Activated B cell treated with CpG ODN at 0.5 μM for 24 hours (primary cell): ENCODE measurements around the gene SYPL2. TPM values are rescaled to one million over a fixed set of nuclear protein-coding genes. Genes with fewer than 3 reads are reported as not detected.

Experiments
- ATAC-seq: fragments of 200-7000 bp; cut with Tn5 transposase; one replicate; pipeline ENCODE4 v1.10.0; 2021; ENCODE audit warnings: low read depth, mild to moderate bottlenecking, moderate library complexity
- CTCF ChIA-PET: fragments of 350-600 bp; sonication (Branson Sonifier 250); formaldehyde crosslinking; loops from one replicate; lab custom pipeline; 2021; ENCODE audit warnings: antibody characterized with exemption; lab: Charles Lee
- POLR2A ChIA-PET: fragments of 350-600 bp; sonication (Branson Sonifier 250); formaldehyde crosslinking; loops from one replicate; lab custom pipeline; 2021; ENCODE audit warnings: antibody characterized with exemption; lab: Charles Lee
- DNase-seq: peaks from one replicate; pipeline ENCODE4 v3.0.0; 2022
- H3K27ac Mint-ChIP-seq: one replicate; pipeline ENCODE4 v1.8.0; 2020; ENCODE audit warnings: mixed read lengths
- H3K27me3 Mint-ChIP-seq: one replicate; pipeline ENCODE4 v1.8.0; 2021; ENCODE audit warnings: mixed read lengths
- H3K36me3 Mint-ChIP-seq: one replicate; pipeline ENCODE4 v1.8.0; 2021; ENCODE audit warnings: low read depth, mixed read lengths
- H3K4me1 Mint-ChIP-seq: one replicate; pipeline ENCODE4 v1.8.0; 2021; ENCODE audit warnings: mixed read lengths
- H3K4me3 Mint-ChIP-seq: one replicate; pipeline ENCODE4 v1.8.0; 2020; ENCODE audit warnings: mild to moderate bottlenecking, mixed read lengths
- H3K9me3 Mint-ChIP-seq: one replicate; pipeline ENCODE4 v1.8.0; 2020; ENCODE audit warnings: mixed read lengths
- CTCF ChIP-seq: fragments of 200-600 bp; IDR thresholded peaks from one replicate; pipeline ENCODE4 v1.8.0; 2022; ENCODE audit warnings: antibody characterized with exemption, mild to moderate bottlenecking
- intact Hi-C: fragments of 100-400 bp; cut with micrococcal nuclease; formaldehyde crosslinking; loops from one replicate; pipeline ENCODE4 v1.15.1; 2024
- total RNA-seq: library from RNA; stranded (reverse); gene quantifications from 2 replicates; pipeline ENCODE4 v1.2.3, GENCODE V29; 2022

SYPL2 gene
- total RNA-seq, 1 donor from 2014 or later = not detected

DNA sequence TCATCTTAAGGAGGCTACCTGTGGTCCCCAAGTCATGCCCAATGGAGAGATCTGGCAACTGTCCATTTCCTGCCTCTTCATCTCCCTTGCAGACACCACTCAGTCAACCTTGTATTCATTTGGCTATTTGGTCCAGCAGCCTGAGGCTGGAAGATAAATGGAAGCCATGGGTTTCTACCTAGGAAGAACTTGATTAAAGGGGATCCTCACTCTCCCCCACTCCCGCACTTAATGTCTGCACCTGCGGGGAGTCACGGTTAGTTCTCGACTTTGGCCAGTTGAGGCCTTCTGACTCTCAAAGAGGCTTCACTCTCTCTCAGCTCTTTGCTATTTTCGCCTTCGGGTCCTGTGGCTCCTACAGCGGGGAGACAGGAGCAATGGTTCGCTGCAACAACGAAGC is 8.9 kb downstream of the SYPL2 start:
- POLR2A ChIA-PET = no interaction called here

GRCh38 chr1:109476825-109477224 is 10.5 kb downstream of the SYPL2 start:
- no peaks in the 10 kb centered on the region for H3K9me3 Mint-ChIP-seq
- H3K27me3 Mint-ChIP-seq = peaks cover 53% of the 10 kb centered on the region
- H3K4me1 Mint-ChIP-seq = no peaks in the 10 kb centered on the region
- no peak for TF ChIP-seq CTCF
- ChIA-PET CTCF (no interaction called here), POLR2A (no interaction called here)
- no peak for DNase-seq
- intact Hi-C loops = no loop called here
- ATAC-seq = no peak
- H3K4me3 Mint-ChIP-seq = no peak overlapping the region
- no peaks in the 10 kb centered on the region for H3K36me3 Mint-ChIP-seq
- no peak overlapping the region for H3K27ac Mint-ChIP-seq

More for the DNA sequence above, 8.9 kb downstream of the SYPL2 start:
- H3K4me1 Mint-ChIP-seq = no peaks in the 10 kb centered on the region
- H3K36me3 Mint-ChIP-seq = no peaks in the 10 kb centered on the region
- no peak overlapping the region for H3K27ac Mint-ChIP-seq
- no peak overlapping the region for H3K4me3 Mint-ChIP-seq
- DNase-seq (no peak), ATAC-seq (no peak)
- H3K27me3 Mint-ChIP-seq = peaks cover 54% of the 10 kb centered on the region
- no peak for TF ChIP-seq CTCF
- CTCF ChIA-PET = no interaction called here
- no peaks in the 10 kb centered on the region for H3K9me3 Mint-ChIP-seq
- intact Hi-C loops = no loop called here

GRCh38 chr1:109477821-109478220 is 11.5 kb downstream of the SYPL2 start:
- CTCF ChIA-PET = no interaction called here
- Mint-ChIP-seq H3K36me3 (no peaks in the 10 kb centered on the region), H3K4me3 (no peak overlapping the region), H3K9me3 (no peaks in the 10 kb centered on the region), H3K27ac (no peak overlapping the region), H3K27me3 (peaks cover 48% of the 10 kb centered on the region), H3K4me1 (peaks cover 4% of the 10 kb centered on the region)
- ATAC-seq = no peak
- intact Hi-C loops = no loop called here
- no peak for DNase-seq
- POLR2A ChIA-PET = no interaction called here
- TF ChIP-seq CTCF = no peak

DNA sequence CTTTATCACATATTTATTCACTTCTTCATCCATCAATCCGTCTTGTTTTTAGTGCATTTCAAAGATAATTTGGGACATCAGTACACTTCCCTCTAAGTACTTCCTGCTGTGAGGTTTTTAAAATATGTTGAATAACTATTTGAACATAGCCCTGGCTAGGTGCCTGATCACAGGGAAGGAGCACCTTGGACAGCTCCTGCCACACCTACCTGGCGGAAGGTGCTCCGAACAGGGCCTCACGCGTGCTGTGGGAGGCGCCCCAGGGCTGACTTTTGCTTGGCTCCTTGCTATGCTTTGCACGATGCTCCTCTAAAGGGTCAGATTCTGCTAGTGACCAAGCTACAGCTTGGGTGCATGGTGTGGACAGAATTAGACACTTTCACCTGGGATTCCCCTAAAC is 12.5 kb downstream of the SYPL2 start:
- intact Hi-C loops = no loop called here
- no peak for ATAC-seq
- no peak for DNase-seq
- no peak for TF ChIP-seq CTCF
- Mint-ChIP-seq H3K4me3 (no peak overlapping the region), H3K36me3 (peaks cover 2% of the 10 kb centered on the region), H3K9me3 (no peaks in the 10 kb centered on the region), H3K4me1 (peaks cover 10% of the 10 kb centered on the region), H3K27ac (no peak overlapping the region), H3K27me3 (peaks cover 44% of the 10 kb centered on the region)
- CTCF ChIA-PET = no interaction called here
- POLR2A ChIA-PET = no interaction called here

DNA sequence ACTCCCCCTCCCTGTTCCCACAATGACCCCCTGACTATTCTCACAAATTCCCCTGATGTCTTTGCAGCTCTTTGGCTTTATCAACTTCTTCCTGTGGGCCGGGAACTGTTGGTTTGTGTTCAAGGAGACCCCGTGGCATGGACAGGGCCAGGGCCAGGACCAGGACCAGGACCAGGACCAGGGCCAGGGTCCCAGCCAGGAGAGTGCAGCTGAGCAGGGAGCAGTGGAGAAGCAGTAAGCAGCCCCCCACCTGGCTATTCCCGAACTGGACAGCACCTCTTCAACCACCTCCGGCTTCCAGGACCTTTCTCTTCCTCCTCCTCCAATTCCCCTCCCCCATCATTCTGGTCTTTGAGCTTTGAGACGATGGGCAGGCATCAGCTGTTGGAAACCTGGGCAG is 13.0 kb downstream of the SYPL2 start:
- peaks cover 5% of the 10 kb centered on the region for H3K36me3 Mint-ChIP-seq
- no peaks in the 10 kb centered on the region for H3K9me3 Mint-ChIP-seq
- intact Hi-C loops = no loop called here
- H3K27me3 Mint-ChIP-seq = peaks cover 42% of the 10 kb centered on the region
- ATAC-seq (no peak), DNase-seq (no peak)
- H3K27ac Mint-ChIP-seq = no peak overlapping the region
- no peak overlapping the region for H3K4me3 Mint-ChIP-seq
- peaks cover 14% of the 10 kb centered on the region for H3K4me1 Mint-ChIP-seq
- ChIA-PET POLR2A (interaction anchor here (0.6 kb wide), 1 partner anchor 54 kb away, joined by 3 read pairs; no protein-coding TSS in a partner anchor), CTCF (no interaction called here)
- no peak for TF ChIP-seq CTCF
